Mesendoderm (in vitro differentiated cells): ENCODE results near the gene TRPC4AP.

Experiments used
- DNase-seq: peaks from one replicate; pipeline ENCODE4 v3.0.0; 2013
- H2AK5ac ChIP-seq: 2 replicates; pipeline ENCODE4 v1.6.1; 2013; ENCODE audit warnings: low read length, inconsistent platforms
- H2BK120ac ChIP-seq: 2 replicates; pipeline ENCODE4 v1.6.1; 2013; ENCODE audit warnings: low read depth, mild to moderate bottlenecking, low read length, moderate library complexity, mixed read lengths
- H2BK15ac ChIP-seq: replicated peaks from 2 replicates; pipeline ENCODE4 v1.6.1; 2013; ENCODE audit warnings: low read depth, mild to moderate bottlenecking, moderate library complexity
- H2BK5ac ChIP-seq: 2 replicates; pipeline ENCODE4 v1.6.1; 2013; ENCODE audit warnings: low read length, inconsistent platforms
- H3K18ac ChIP-seq: 2 replicates; pipeline ENCODE4 v1.6.1; 2013; ENCODE audit warnings: mild to moderate bottlenecking, low read length, mixed read lengths
- H3K23ac ChIP-seq: one replicate; pipeline ENCODE4 v1.6.1; 2013; ENCODE audit warnings: low read length
- H3K27ac ChIP-seq: 2 replicates; pipeline ENCODE4 v1.5.1; 2013; ENCODE audit warnings: low read depth, mild to moderate bottlenecking, inconsistent platforms, low read length, moderate library complexity
- H3K27me3 ChIP-seq: 2 replicates; pipeline ENCODE4 v1.6.1; 2013; ENCODE audit warnings: low read length, control low read depth, mild to moderate bottlenecking, inconsistent platforms; ENCODE audit not compliant: insufficient read depth, poor library complexity
- H3K36me3 ChIP-seq: 2 replicates; pipeline ENCODE4 v1.6.1; 2013; ENCODE audit warnings: low read length, inconsistent platforms; ENCODE audit not compliant: control insufficient read depth, insufficient read depth
- H3K4ac ChIP-seq: one replicate; pipeline ENCODE4 v1.6.1; 2013; ENCODE audit warnings: low read depth, mild to moderate bottlenecking, low read length, moderate library complexity
- H3K4me1 ChIP-seq: 2 replicates; pipeline ENCODE4 v1.6.1; 2013; ENCODE audit warnings: low read depth, low read length, inconsistent platforms; ENCODE audit not compliant: control insufficient read depth
- H3K4me2 ChIP-seq: 2 replicates; pipeline ENCODE4 v1.6.1; 2013; ENCODE audit warnings: low read length
- H3K4me3 ChIP-seq: 2 replicates; pipeline ENCODE4 v1.5.1; 2013; ENCODE audit warnings: mild to moderate bottlenecking, low read length
- H3K56ac ChIP-seq: one replicate; pipeline ENCODE4 v1.6.1; 2013; ENCODE audit warnings: low read length
- H3K79me1 ChIP-seq: 2 replicates; pipeline ENCODE4 v1.6.1; 2013; ENCODE audit warnings: low read length, inconsistent platforms
- H3K79me2 ChIP-seq: 2 replicates; pipeline ENCODE4 v1.6.1; 2013; ENCODE audit warnings: mild to moderate bottlenecking, low read length; ENCODE audit not compliant: control insufficient read depth, insufficient read depth
- H3K9ac ChIP-seq: 2 replicates; pipeline ENCODE4 v1.6.1; 2013; ENCODE audit warnings: low read length, inconsistent platforms
- H4K5ac ChIP-seq: one replicate; pipeline ENCODE4 v1.6.1; 2013; ENCODE audit warnings: low read length
- H4K8ac ChIP-seq: one replicate; pipeline ENCODE4 v1.6.1; 2013; ENCODE audit warnings: low read depth, mild to moderate bottlenecking, control low read depth, low read length, moderate library complexity
- WGBS: extraction: QIAGEN DNeasy Blood & Tissue Kit; methylation state at CpG from one replicate; pipeline ENCODE4 v1.1.7; 2013; ENCODE audit warnings: low lambda C conversion rate, missing lambda C conversion rate; ENCODE audit not compliant: insufficient coverage; ENCODE audit errors: extremely low coverage; 5-methylcytosine and 5-hydroxymethylcytosine counted together

The TRPC4AP gene

GRCh38 chr20:35133031-35133430 is 40.4 kb upstream of the TRPC4AP start:
- no CpG with 5 or more reads among the region's 5 CpGs for WGBS
- Histone ChIP-seq H3K4ac (no peak overlapping the region), H4K5ac (no peak overlapping the region), H2BK5ac (no peak overlapping the region), H2AK5ac (no peak overlapping the region), H3K27ac (no peak overlapping the region), H3K79me2 (no peaks in the 10 kb centered on the region), H3K4me3 (no peak overlapping the region), H3K56ac (no peak overlapping the region), H2BK15ac (no peak overlapping the region), H3K4me2 (no peak overlapping the region), H3K36me3 (no peaks in the 10 kb centered on the region), H3K4me1 (no peaks in the 10 kb centered on the region), H3K23ac (no peak overlapping the region), H3K9ac (no peak overlapping the region), H3K79me1 (no peaks in the 10 kb centered on the region), H2BK120ac (no peak overlapping the region), H4K8ac (no peak overlapping the region), H3K18ac (no peak overlapping the region), H3K27me3 (no peaks in the 10 kb centered on the region)
- no peak for DNase-seq

GRCh38 chr20:35131934-35132333 is 39.3 kb upstream of the TRPC4AP start:
- Histone ChIP-seq H3K27ac (no peak overlapping the region), H3K4me2 (no peak overlapping the region), H4K5ac (no peak overlapping the region), H3K4me1 (no peaks in the 10 kb centered on the region), H3K23ac (no peak overlapping the region), H2BK5ac (no peak overlapping the region), H3K18ac (no peak overlapping the region), H2AK5ac (no peak overlapping the region), H3K79me1 (no peaks in the 10 kb centered on the region), H3K4ac (no peak overlapping the region), H3K79me2 (no peaks in the 10 kb centered on the region), H2BK120ac (no peak overlapping the region), H3K36me3 (no peaks in the 10 kb centered on the region), H2BK15ac (no peak overlapping the region), H3K4me3 (no peak overlapping the region), H4K8ac (no peak overlapping the region), H3K9ac (no peak overlapping the region), H3K56ac (no peak overlapping the region), H3K27me3 (no peaks in the 10 kb centered on the region)
- no peak for DNase-seq
- no CpG with 5 or more reads among the region's 4 CpGs for WGBS

- no peak overlapping the region for H3K27ac ChIP-seq
- H3K4me2 ChIP-seq, result no peak overlapping the region
- H2BK15ac ChIP-seq, result no peak overlapping the region
- no peak overlapping the region for H3K9ac ChIP-seq
- H3K56ac ChIP-seq, result no peak overlapping the region
- H3K79me2 ChIP-seq, result no peaks in the 10 kb centered on the region
- H3K4ac ChIP-seq, result no peak overlapping the region
- H3K36me3 ChIP-seq, result no peaks in the 10 kb centered on the region
- no peak for DNase-seq
- no peak overlapping the region for H3K18ac ChIP-seq
- H3K4me1 ChIP-seq, result no peaks in the 10 kb centered on the region
- H3K27me3 ChIP-seq, result no peaks in the 10 kb centered on the region
- H4K5ac ChIP-seq, result no peak overlapping the region
- no peak overlapping the region for H2BK120ac ChIP-seq
- H4K8ac ChIP-seq, result no peak overlapping the region
- H3K4me3 ChIP-seq, result no peak overlapping the region
- WGBS, result 100% methylated on average over 1 of the region's 2 CpGs
- no peaks in the 10 kb centered on the region for H3K79me1 ChIP-seq
- no peak overlapping the region for H2BK5ac ChIP-seq
- no peak overlapping the region for H3K23ac ChIP-seq
- no peak overlapping the region for H2AK5ac ChIP-seq
Measured at GRCh38 chr20:35129647-35130069, 37.1 kb upstream of the TRPC4AP start.

- no peak overlapping the region for H2AK5ac ChIP-seq
- H3K27me3 ChIP-seq, result no peaks in the 10 kb centered on the region
- no peak overlapping the region for H4K8ac ChIP-seq
- H2BK120ac ChIP-seq, result no peak overlapping the region
- H3K9ac ChIP-seq, result no peak overlapping the region
- no peak overlapping the region for H2BK15ac ChIP-seq
- no peaks in the 10 kb centered on the region for H3K4me1 ChIP-seq
- no peak overlapping the region for H3K4me3 ChIP-seq
- DNase-seq, result no peak
- H3K36me3 ChIP-seq, result no peaks in the 10 kb centered on the region
- no peaks in the 10 kb centered on the region for H3K79me2 ChIP-seq
- no peak overlapping the region for H4K5ac ChIP-seq
- no peak overlapping the region for H3K56ac ChIP-seq
- H3K4ac ChIP-seq, result no peak overlapping the region
- H3K18ac ChIP-seq, result no peak overlapping the region
- no peaks in the 10 kb centered on the region for H3K79me1 ChIP-seq
- no peak overlapping the region for H2BK5ac ChIP-seq
- no peak overlapping the region for H3K4me2 ChIP-seq
- no peak overlapping the region for H3K23ac ChIP-seq
- H3K27ac ChIP-seq, result no peak overlapping the region
- no CpG with 5 or more reads among the region's 5 CpGs for WGBS
Measured at GRCh38 chr20:35125753-35126152, 33.1 kb upstream of the TRPC4AP start.

GRCh38 chr20:35122756-35123405 is 30.3 kb upstream of the TRPC4AP start:
- no peaks in the 10 kb centered on the region for H3K79me2 ChIP-seq
- H4K5ac ChIP-seq, result no peak overlapping the region
- no peaks in the 10 kb centered on the region for H3K79me1 ChIP-seq
- no peak overlapping the region for H2AK5ac ChIP-seq
- no peaks in the 10 kb centered on the region for H3K4me1 ChIP-seq
- no peak overlapping the region for H3K4ac ChIP-seq
- no peak overlapping the region for H2BK120ac ChIP-seq
- H3K36me3 ChIP-seq, result no peaks in the 10 kb centered on the region
- WGBS, result no CpG with 5 or more reads among the region's 5 CpGs
- no peak overlapping the region for H3K27ac ChIP-seq
- DNase-seq, result no peak
- H3K18ac ChIP-seq, result no peak overlapping the region
- no peak overlapping the region for H3K4me2 ChIP-seq
- no peak overlapping the region for H4K8ac ChIP-seq
- H2BK5ac ChIP-seq, result no peak overlapping the region
- no peak overlapping the region for H3K23ac ChIP-seq
- no peak overlapping the region for H3K9ac ChIP-seq
- no peaks in the 10 kb centered on the region for H3K27me3 ChIP-seq
- H3K4me3 ChIP-seq, result no peak overlapping the region
- H3K56ac ChIP-seq, result no peak overlapping the region
- H2BK15ac ChIP-seq, result no peak overlapping the region

GRCh38 chr20:35121186-35121585 is 28.6 kb upstream of the TRPC4AP start:
- no peaks in the 10 kb centered on the region for H3K4me1 ChIP-seq
- H3K79me1 ChIP-seq, result no peaks in the 10 kb centered on the region
- no peak overlapping the region for H2BK5ac ChIP-seq
- H3K9ac ChIP-seq, result no peak overlapping the region
- no peak overlapping the region for H3K4me3 ChIP-seq
- no peak overlapping the region for H4K8ac ChIP-seq
- no CpG with 5 or more reads among the region's 7 CpGs for WGBS
- H2AK5ac ChIP-seq, result no peak overlapping the region
- no peaks in the 10 kb centered on the region for H3K27me3 ChIP-seq
- no peak overlapping the region for H2BK15ac ChIP-seq
- H3K36me3 ChIP-seq, result no peaks in the 10 kb centered on the region
- no peak overlapping the region for H2BK120ac ChIP-seq
- H3K4ac ChIP-seq, result no peak overlapping the region
- no peak overlapping the region for H3K4me2 ChIP-seq
- H3K18ac ChIP-seq, result no peak overlapping the region
- no peaks in the 10 kb centered on the region for H3K79me2 ChIP-seq
- H3K23ac ChIP-seq, result no peak overlapping the region
- no peak overlapping the region for H3K56ac ChIP-seq
- no peak overlapping the region for H3K27ac ChIP-seq
- DNase-seq, result no peak
- H4K5ac ChIP-seq, result no peak overlapping the region
